Hepatocyte (in vitro differentiated cells): Measurements from ENCODE around the gene PRX.

Experiments used
- EZH2 ChIP-seq: fragments of 200-600 bp; sonication (generic); IDR thresholded peaks from 2 replicates; pipeline ENCODE4 v1.6.1; 2016; ENCODE audit warnings: antibody characterized with exemption, mild to moderate bottlenecking, borderline replicate concordance
- TF ChIP-seq, protein P1 (sequence below): fragments of 200-600 bp; sonication (generic); IDR thresholded peaks from 2 replicates; pipeline ENCODE4 v1.5.1; 2016; ENCODE audit warnings: antibody characterized with exemption, mild to moderate bottlenecking; ENCODE audit not compliant: poor library complexity

DNA sequence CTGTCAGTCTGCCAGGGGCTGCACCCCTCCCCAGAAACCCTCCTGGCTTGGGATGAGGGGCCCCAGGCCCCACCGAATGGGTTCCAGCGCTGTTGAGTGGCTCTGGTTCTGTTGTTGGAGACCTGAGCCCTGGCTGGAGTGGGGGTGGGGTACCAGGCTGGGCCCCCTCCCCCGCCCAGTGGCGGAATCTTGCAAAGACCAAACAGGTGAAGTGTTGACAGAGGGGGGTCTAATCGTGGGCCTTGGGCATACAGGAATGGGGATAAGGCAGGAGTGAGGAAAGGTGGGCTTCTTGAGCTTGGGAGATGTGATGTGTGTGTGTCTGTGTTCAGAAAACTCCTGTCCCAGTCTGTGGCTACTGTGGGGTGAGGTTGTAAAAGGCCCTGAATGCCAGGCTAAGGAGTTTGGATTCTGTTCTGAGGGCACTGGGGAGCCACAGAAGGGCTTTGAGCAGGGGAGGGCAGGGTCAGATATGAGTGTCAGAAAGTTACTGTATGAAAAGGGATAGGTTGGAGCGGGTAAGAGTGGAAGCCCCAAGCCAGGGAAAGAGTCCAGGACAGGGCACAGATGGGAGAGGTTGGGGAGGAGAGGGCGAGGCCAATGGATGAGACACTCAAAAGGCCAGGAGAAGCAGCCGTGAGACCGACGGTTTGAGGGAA lies 23.0 kb downstream of the PRX start, which contains the start of gene HIPK4:
- TF ChIP-seq, protein P1, sequence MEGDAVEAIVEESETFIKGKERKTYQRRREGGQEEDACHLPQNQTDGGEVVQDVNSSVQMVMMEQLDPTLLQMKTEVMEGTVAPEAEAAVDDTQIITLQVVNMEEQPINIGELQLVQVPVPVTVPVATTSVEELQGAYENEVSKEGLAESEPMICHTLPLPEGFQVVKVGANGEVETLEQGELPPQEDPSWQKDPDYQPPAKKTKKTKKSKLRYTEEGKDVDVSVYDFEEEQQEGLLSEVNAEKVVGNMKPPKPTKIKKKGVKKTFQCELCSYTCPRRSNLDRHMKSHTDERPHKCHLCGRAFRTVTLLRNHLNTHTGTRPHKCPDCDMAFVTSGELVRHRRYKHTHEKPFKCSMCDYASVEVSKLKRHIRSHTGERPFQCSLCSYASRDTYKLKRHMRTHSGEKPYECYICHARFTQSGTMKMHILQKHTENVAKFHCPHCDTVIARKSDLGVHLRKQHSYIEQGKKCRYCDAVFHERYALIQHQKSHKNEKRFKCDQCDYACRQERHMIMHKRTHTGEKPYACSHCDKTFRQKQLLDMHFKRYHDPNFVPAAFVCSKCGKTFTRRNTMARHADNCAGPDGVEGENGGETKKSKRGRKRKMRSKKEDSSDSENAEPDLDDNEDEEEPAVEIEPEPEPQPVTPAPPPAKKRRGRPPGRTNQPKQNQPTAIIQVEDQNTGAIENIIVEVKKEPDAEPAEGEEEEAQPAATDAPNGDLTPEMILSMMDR = no peak
- TF ChIP-seq EZH2 = no peak
